ENCODE measurements around the gene ASCC2. TPM values are rescaled to one million over a fixed set of nuclear protein-coding genes. Genes with fewer than 3 reads are reported as not detected.

The ASCC2 gene
- total and polyA plus RNA-seq, 5 donors from 2014 or later, result 39.3 to 94.0 (median 42.8) TPM

- H3K9me3 ChIP-seq (ENCODE audit: control insufficient read depth in 2 of 2, low read length in 2 of 2), result no peaks in the 10 kb centered on the region
- Mint-ChIP-seq H3K27ac (peak overlapping the region in 1 of 3 donors; percentile 45), H3K9me3 (no peaks in the 10 kb centered on the region), H3K36me3 (peaks cover 71% of the 10 kb centered on the region), H3K27me3 (no peaks in the 10 kb centered on the region), H3K4me3 (no peak overlapping the region), H3K4me1 (no peaks in the 10 kb centered on the region)
- no peaks in the 10 kb centered on the region for H3K27me3 ChIP-seq (ENCODE audit: control insufficient read depth, insufficient read depth, low read length)
- no peak overlapping the region for H3K4me3 ChIP-seq (ENCODE audit: low read depth, low read length)
- peaks cover 90% of the 10 kb centered on the region for H3K36me3 ChIP-seq (ENCODE audit: control insufficient read depth, insufficient read depth, low read length)
- H3K4me1 ChIP-seq (ENCODE audit: control insufficient read depth, insufficient read depth, low read length, poor library complexity, severe bottlenecking), result no peaks in the 10 kb centered on the region
- no peak for ATAC-seq (ENCODE audit: low read depth in 2 of 2)
- DNase-seq, result no peak
- no peak overlapping the region for H3K27ac ChIP-seq (ENCODE audit: insufficient read depth, low read length, poor library complexity, severe bottlenecking)
Measured at GRCh38 chr22:29810216-29810615, 27.9 kb downstream of the ASCC2 start.

- Histone ChIP-seq H3K9me3 (ENCODE audit: control insufficient read depth in 2 of 2, low read length in 2 of 2) (no peaks in the 10 kb centered on the region), H3K4me1 (ENCODE audit: control insufficient read depth, insufficient read depth, low read length, poor library complexity, severe bottlenecking) (no peaks in the 10 kb centered on the region), H3K27ac (ENCODE audit: insufficient read depth, low read length, poor library complexity, severe bottlenecking) (no peak overlapping the region), H3K36me3 (ENCODE audit: control insufficient read depth, insufficient read depth, low read length) (peaks cover 87% of the 10 kb centered on the region), H3K27me3 (ENCODE audit: control insufficient read depth, insufficient read depth, low read length) (no peaks in the 10 kb centered on the region), H3K4me3 (ENCODE audit: low read depth, low read length) (no peak overlapping the region)
- ATAC-seq (ENCODE audit: low read depth in 2 of 2), result no peak
- Mint-ChIP-seq H3K9me3 (no peaks in the 10 kb centered on the region), H3K27me3 (no peaks in the 10 kb centered on the region), H3K27ac (peak overlapping the region in 1 of 3 donors; percentile 83), H3K4me3 (no peak overlapping the region), H3K4me1 (no peaks in the 10 kb centered on the region), H3K36me3 (peaks cover 50% of the 10 kb centered on the region)
- no peak for DNase-seq
Measured at GRCh38 chr22:29806196-29806595, 31.9 kb downstream of the ASCC2 start.

- Mint-ChIP-seq H3K4me3 (no peak overlapping the region), H3K27ac (no peak overlapping the region), H3K36me3 (peaks cover 52% of the 10 kb centered on the region), H3K9me3 (no peaks in the 10 kb centered on the region), H3K4me1 (no peaks in the 10 kb centered on the region), H3K27me3 (no peaks in the 10 kb centered on the region)
- no peak for ATAC-seq (ENCODE audit: low read depth in 2 of 2)
- H3K4me3 ChIP-seq (ENCODE audit: low read depth, low read length), result no peak overlapping the region
- H3K9me3 ChIP-seq (ENCODE audit: control insufficient read depth in 2 of 2, low read length in 2 of 2), result no peaks in the 10 kb centered on the region
- DNase-seq, result no peak
- peaks cover 88% of the 10 kb centered on the region for H3K36me3 ChIP-seq (ENCODE audit: control insufficient read depth, insufficient read depth, low read length)
- H3K27me3 ChIP-seq (ENCODE audit: control insufficient read depth, insufficient read depth, low read length), result no peaks in the 10 kb centered on the region
- H3K4me1 ChIP-seq (ENCODE audit: control insufficient read depth, insufficient read depth, low read length, poor library complexity, severe bottlenecking), result no peaks in the 10 kb centered on the region
- no peak overlapping the region for H3K27ac ChIP-seq (ENCODE audit: insufficient read depth, low read length, poor library complexity, severe bottlenecking)
Measured at GRCh38 chr22:29804985-29805384, 33.1 kb downstream of the ASCC2 start.

GRCh38 chr22:29803190-29803589, 34.9 kb downstream of the ASCC2 start:
- no peaks in the 10 kb centered on the region for H3K9me3 ChIP-seq (ENCODE audit: control insufficient read depth in 2 of 2, low read length in 2 of 2)
- H3K36me3 ChIP-seq (ENCODE audit: control insufficient read depth, insufficient read depth, low read length), result peaks cover 96% of the 10 kb centered on the region
- H3K27me3 Mint-ChIP-seq, result no peaks in the 10 kb centered on the region
- no peak overlapping the region for H3K4me3 ChIP-seq (ENCODE audit: low read depth, low read length)
- ATAC-seq (ENCODE audit: low read depth in 2 of 2), result no peak
- no peaks in the 10 kb centered on the region for H3K27me3 ChIP-seq (ENCODE audit: control insufficient read depth, insufficient read depth, low read length)
- peaks cover 53% of the 10 kb centered on the region for H3K36me3 Mint-ChIP-seq
- no peak for DNase-seq
- H3K27ac ChIP-seq (ENCODE audit: insufficient read depth, low read length, poor library complexity, severe bottlenecking), result no peak overlapping the region
- no peaks in the 10 kb centered on the region for H3K9me3 Mint-ChIP-seq
- no peak overlapping the region for H3K4me3 Mint-ChIP-seq
- no peaks in the 10 kb centered on the region for H3K4me1 ChIP-seq (ENCODE audit: control insufficient read depth, insufficient read depth, low read length, poor library complexity, severe bottlenecking)
- H3K4me1 Mint-ChIP-seq, result peaks cover 0 to 6% (median 0%) of the 10 kb centered on the region in 4 donors
- peak overlapping the region in 1 of 3 donors; percentile 64 for H3K27ac Mint-ChIP-seq

DNA sequence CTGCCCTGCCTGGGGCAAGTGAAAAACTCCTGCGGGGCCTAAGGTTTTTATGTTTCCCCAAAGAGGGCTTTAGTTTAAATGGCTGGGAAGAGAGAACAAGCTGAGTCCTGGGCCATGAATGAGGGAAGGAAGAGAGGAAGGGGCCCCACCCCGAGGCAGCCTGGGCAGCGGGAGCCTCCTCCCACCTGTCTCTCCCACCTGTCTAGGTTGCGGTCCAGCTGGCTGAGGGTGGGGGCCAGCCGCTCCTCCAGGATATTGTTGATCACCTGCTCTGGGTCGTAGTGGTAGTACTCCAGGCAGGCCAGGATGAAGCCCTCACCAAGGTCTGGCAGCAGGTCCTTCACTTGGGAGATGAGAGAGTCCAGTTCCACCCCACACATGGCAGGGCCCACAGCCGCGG, 36.3 kb downstream of the ASCC2 start:
- peaks cover 0 to 6% (median 0%) of the 10 kb centered on the region in 4 donors for H3K4me1 Mint-ChIP-seq
- H3K4me3 Mint-ChIP-seq, result no peak overlapping the region
- H3K27ac Mint-ChIP-seq, result peak overlapping the region in 1 of 3 donors; percentile 74
- H3K27me3 Mint-ChIP-seq, result no peaks in the 10 kb centered on the region
- H3K4me3 ChIP-seq (ENCODE audit: low read depth, low read length), result no peak overlapping the region
- DNase-seq, result no peak
- no peaks in the 10 kb centered on the region for H3K9me3 ChIP-seq (ENCODE audit: control insufficient read depth in 2 of 2, low read length in 2 of 2)
- no peaks in the 10 kb centered on the region for H3K4me1 ChIP-seq (ENCODE audit: control insufficient read depth, insufficient read depth, low read length, poor library complexity, severe bottlenecking)
- ATAC-seq (ENCODE audit: low read depth in 2 of 2), result no peak
- H3K36me3 Mint-ChIP-seq, result peaks cover 49% of the 10 kb centered on the region
- no peak overlapping the region for H3K27ac ChIP-seq (ENCODE audit: insufficient read depth, low read length, poor library complexity, severe bottlenecking)
- H3K27me3 ChIP-seq (ENCODE audit: control insufficient read depth, insufficient read depth, low read length), result no peaks in the 10 kb centered on the region
- H3K36me3 ChIP-seq (ENCODE audit: control insufficient read depth, insufficient read depth, low read length), result peaks cover 91% of the 10 kb centered on the region
- no peaks in the 10 kb centered on the region for H3K9me3 Mint-ChIP-seq

DNA sequence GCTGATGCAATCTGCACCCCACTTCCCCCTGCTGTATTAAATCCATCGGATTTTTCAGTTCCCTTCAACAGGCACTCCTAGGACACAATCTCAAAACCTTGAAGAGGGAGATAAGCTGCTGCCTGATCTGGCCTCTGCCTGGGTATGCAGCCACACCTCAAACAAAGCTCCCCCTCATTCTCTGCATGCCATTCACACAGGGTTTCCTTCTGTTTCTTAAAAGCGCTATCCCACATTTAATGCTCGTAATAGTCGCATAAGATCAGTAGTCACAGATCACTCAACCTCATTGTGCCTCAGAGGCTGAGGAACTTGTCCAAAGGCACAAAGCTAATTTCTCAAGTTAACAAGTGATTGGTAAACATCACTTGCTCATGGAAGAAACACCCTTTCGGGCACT, 36.9 kb downstream of the ASCC2 start:
- DNase-seq (no peak), ATAC-seq (ENCODE audit: low read depth in 2 of 2) (no peak)
- H3K27ac ChIP-seq (ENCODE audit: insufficient read depth, low read length, poor library complexity, severe bottlenecking), result no peak overlapping the region
- Mint-ChIP-seq H3K4me3 (no peak overlapping the region), H3K27me3 (no peaks in the 10 kb centered on the region), H3K9me3 (no peaks in the 10 kb centered on the region), H3K27ac (no peak overlapping the region), H3K36me3 (peaks cover 48% of the 10 kb centered on the region), H3K4me1 (peaks cover 0 to 6% (median 0%) of the 10 kb centered on the region in 4 donors)
- no peaks in the 10 kb centered on the region for H3K9me3 ChIP-seq (ENCODE audit: control insufficient read depth in 2 of 2, low read length in 2 of 2)
- peaks cover 91% of the 10 kb centered on the region for H3K36me3 ChIP-seq (ENCODE audit: control insufficient read depth, insufficient read depth, low read length)
- H3K27me3 ChIP-seq (ENCODE audit: control insufficient read depth, insufficient read depth, low read length), result no peaks in the 10 kb centered on the region
- H3K4me1 ChIP-seq (ENCODE audit: control insufficient read depth, insufficient read depth, low read length, poor library complexity, severe bottlenecking), result no peaks in the 10 kb centered on the region
- no peak overlapping the region for H3K4me3 ChIP-seq (ENCODE audit: low read depth, low read length)

GRCh38 chr22:29799217-29799680, 38.8 kb downstream of the ASCC2 start:
- Mint-ChIP-seq H3K4me3 (no peak overlapping the region), H3K27ac (peak overlapping the region in 2 of 3 donors; percentile 15 to 78), H3K9me3 (no peaks in the 10 kb centered on the region), H3K4me1 (peaks cover 0 to 6% (median 0%) of the 10 kb centered on the region in 4 donors), H3K27me3 (no peaks in the 10 kb centered on the region), H3K36me3 (peaks cover 42% of the 10 kb centered on the region)
- DNase-seq, result no peak
- Histone ChIP-seq H3K9me3 (ENCODE audit: control insufficient read depth in 2 of 2, low read length in 2 of 2) (no peaks in the 10 kb centered on the region), H3K36me3 (ENCODE audit: control insufficient read depth, insufficient read depth, low read length) (peaks cover 88% of the 10 kb centered on the region), H3K4me1 (ENCODE audit: control insufficient read depth, insufficient read depth, low read length, poor library complexity, severe bottlenecking) (no peaks in the 10 kb centered on the region), H3K27ac (ENCODE audit: insufficient read depth, low read length, poor library complexity, severe bottlenecking) (no peak overlapping the region), H3K4me3 (ENCODE audit: low read depth, low read length) (no peak overlapping the region), H3K27me3 (ENCODE audit: control insufficient read depth, insufficient read depth, low read length) (no peaks in the 10 kb centered on the region)
- ATAC-seq (ENCODE audit: low read depth in 2 of 2), result no peak

DNA sequence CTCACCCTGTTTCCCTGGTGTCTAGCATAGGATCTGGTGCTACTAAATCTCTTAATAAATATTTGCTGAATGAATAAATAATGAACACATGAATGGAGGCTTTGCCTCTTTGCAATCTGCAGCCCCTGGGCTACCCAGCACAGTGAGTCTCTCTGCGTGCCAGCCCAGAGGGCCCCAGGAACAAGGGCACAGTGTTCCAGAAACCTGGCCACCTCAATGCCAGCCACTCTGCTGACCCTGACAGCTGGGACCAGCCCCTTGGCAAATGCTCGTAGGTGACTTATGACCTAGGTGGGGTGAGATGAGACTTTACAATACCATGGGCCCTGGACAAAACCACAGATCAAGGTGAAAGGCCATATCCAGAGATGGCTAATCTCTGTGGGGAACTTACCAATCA, 39.3 kb downstream of the ASCC2 start:
- ATAC-seq (ENCODE audit: low read depth in 2 of 2), result no peak
- peaks cover 42% of the 10 kb centered on the region for H3K36me3 Mint-ChIP-seq
- H3K9me3 ChIP-seq (ENCODE audit: control insufficient read depth in 2 of 2, low read length in 2 of 2), result no peaks in the 10 kb centered on the region
- H3K4me3 Mint-ChIP-seq, result no peak overlapping the region
- no peaks in the 10 kb centered on the region for H3K27me3 ChIP-seq (ENCODE audit: control insufficient read depth, insufficient read depth, low read length)
- H3K36me3 ChIP-seq (ENCODE audit: control insufficient read depth, insufficient read depth, low read length), result peaks cover 85% of the 10 kb centered on the region
- H3K27ac Mint-ChIP-seq, result peak overlapping the region in 1 of 3 donors; percentile 78
- no peaks in the 10 kb centered on the region for H3K9me3 Mint-ChIP-seq
- no peak overlapping the region for H3K27ac ChIP-seq (ENCODE audit: insufficient read depth, low read length, poor library complexity, severe bottlenecking)
- H3K4me1 Mint-ChIP-seq, result peaks cover 0 to 6% (median 0%) of the 10 kb centered on the region in 4 donors
- no peak overlapping the region for H3K4me3 ChIP-seq (ENCODE audit: low read depth, low read length)
- no peaks in the 10 kb centered on the region for H3K27me3 Mint-ChIP-seq
- no peak for DNase-seq
- no peaks in the 10 kb centered on the region for H3K4me1 ChIP-seq (ENCODE audit: control insufficient read depth, insufficient read depth, low read length, poor library complexity, severe bottlenecking)

Data from CD4-positive, CD25-positive, alpha-beta regulatory T cell (primary cell).